B cell (primary cell): ENCODE results near the gene EMX1. TPM values are rescaled to one million over a fixed set of nuclear protein-coding genes. Genes with fewer than 3 reads are reported as not detected.

ENCODE experiments used
- ATAC-seq: fragments of 200-7000 bp; cut with Tn5 transposase; one replicate; pipeline ENCODE4 v1.10.0; 2021; ENCODE audit warnings: low read depth, mild to moderate bottlenecking, moderate number of reproducible peaks, moderate library complexity
- CTCF ChIA-PET: fragments of 350-600 bp; sonication (Branson Sonifier 250); formaldehyde crosslinking; loops from one replicate; lab custom pipeline; 2021; ENCODE audit warnings: antibody characterized with exemption, inconsistent platforms; lab: Charles Lee
- POLR2A ChIA-PET: fragments of 350-600 bp; sonication (Branson Sonifier 250); formaldehyde crosslinking; loops from one replicate; lab custom pipeline; 2021; ENCODE audit warnings: antibody characterized with exemption; lab: Charles Lee
- DNase-seq: peaks from one replicate; pipeline ENCODE4 v3.0.0; 2013
- H2AFZ ChIP-seq: 2 replicates; pipeline ENCODE4 v1.6.1; 2012; ENCODE audit warnings: mild to moderate bottlenecking, low read depth, low read length; ENCODE audit not compliant: insufficient read depth, poor library complexity, severe bottlenecking
- H3K27ac ChIP-seq, 2 donors: 1 replicate in 1 of 2; 2 replicates in 1 of 2; pipeline ENCODE4 v1.5.1; 2012 to 2013; ENCODE audit warnings: low read length in 2 of 2, mild to moderate bottlenecking in 2 of 2, moderate library complexity in 1 of 2
- H3K27me3 ChIP-seq, 4 experiments: fragments of 200-600 bp in 1 of 4; sonication (generic) in 1 of 4; replicated peaks in 1 of 4; 1 replicate in 2 of 4; 2 replicates in 2 of 4; pipeline versions ENCODE4 v1.6.1 to v1.7.0; 2013 to 2016; ENCODE audit warnings: low read length in 3 of 4, mild to moderate bottlenecking in 2 of 4, mixed read lengths in 1 of 4, moderate library complexity in 1 of 4; ENCODE audit not compliant: insufficient read depth in 4 of 4, control insufficient read depth in 3 of 4; ENCODE audit errors: control extremely low read depth in 1 of 4
- H3K36me3 ChIP-seq, 2 experiments: replicated peaks in 1 of 2; 1 replicate in 1 of 2; 2 replicates in 1 of 2; pipeline versions ENCODE4 v1.6.1 to v1.7.1; 2013; ENCODE audit warnings: low read length in 1 of 2; ENCODE audit not compliant: insufficient read depth in 2 of 2, control insufficient read depth in 1 of 2; ENCODE audit errors: control extremely low read depth in 1 of 2, extremely low read depth in 1 of 2
- H3K4me1 ChIP-seq, 2 donors: fragments of 200-600 bp in 1 of 2; sonication (generic) in 1 of 2; 1 replicate in 1 of 2; 2 replicates in 1 of 2; pipeline versions ENCODE4 v1.5.1 to v1.6.1; 2013 to 2017; ENCODE audit warnings: low read length in 2 of 2; ENCODE audit not compliant: control insufficient read depth in 2 of 2, insufficient read depth in 2 of 2
- H3K4me2 ChIP-seq: replicated peaks from 2 replicates; pipeline ENCODE3; 2012; ENCODE audit warnings: mild to moderate bottlenecking, low read depth, low read length; ENCODE audit not compliant: poor library complexity, severe bottlenecking
- H3K4me3 ChIP-seq, 5 experiments: fragments of 200-600 bp in 1 of 5; sonication (generic) in 1 of 5; 1 replicate in 3 of 5; 2 replicates in 2 of 5; pipeline versions ENCODE4 v1.5.1 to v1.7.0; 2011 to 2016; ENCODE audit warnings: low read length in 4 of 5, mild to moderate bottlenecking in 4 of 5, low read depth in 2 of 5, control low read depth in 1 of 5, moderate library complexity in 1 of 5; ENCODE audit not compliant: insufficient read depth in 1 of 5; ENCODE audit errors: control extremely low read depth in 1 of 5, extremely low read depth in 1 of 5
- H3K79me2 ChIP-seq: fragments of 200-600 bp; sonication (generic); one replicate; pipeline ENCODE4 v1.6.0; 2016; ENCODE audit warnings: low read length; ENCODE audit not compliant: control insufficient read depth, insufficient read depth
- H3K9ac ChIP-seq: fragments of 200-600 bp; sonication (generic); 2 replicates; pipeline ENCODE4 v1.6.1; 2017; ENCODE audit warnings: mild to moderate bottlenecking, low read length, moderate library complexity
- H3K9me3 ChIP-seq, 3 donors: one replicate each; pipeline versions ENCODE4 v1.6.1 to v1.7.1; 2013; ENCODE audit warnings: low read length in 2 of 3; ENCODE audit not compliant: control insufficient read depth in 2 of 3, insufficient read depth in 1 of 3; ENCODE audit errors: control extremely low read depth in 1 of 3
- H4K20me1 ChIP-seq: 2 replicates; pipeline ENCODE4 v1.6.0; 2012; ENCODE audit warnings: mild to moderate bottlenecking, low read length; ENCODE audit not compliant: insufficient read depth, control insufficient read depth, poor library complexity, severe bottlenecking
- H3K27ac Mint-ChIP-seq: one replicate; pipeline ENCODE4 v1.8.0; 2021; ENCODE audit warnings: mixed read lengths
- H3K27me3 Mint-ChIP-seq: one replicate; pipeline ENCODE4 v1.8.0; 2021; ENCODE audit warnings: mixed read lengths
- H3K4me1 Mint-ChIP-seq: one replicate; pipeline ENCODE4 v1.8.0; 2021; ENCODE audit warnings: mixed read lengths
- H3K4me3 Mint-ChIP-seq: one replicate; pipeline ENCODE4 v1.8.0; 2021; ENCODE audit warnings: mixed read lengths
- H3K9me3 Mint-ChIP-seq: one replicate; pipeline ENCODE4 v1.8.0; 2022; ENCODE audit warnings: mixed read lengths; ENCODE audit not compliant: insufficient read depth
- EZH2 ChIP-seq: IDR thresholded peaks from 2 replicates; pipeline ENCODE4 v1.6.1; 2012; ENCODE audit warnings: borderline replicate concordance, low read depth, mild to moderate bottlenecking, moderate library complexity, low read length; ENCODE audit not compliant: insufficient read depth, poor library complexity, severe bottlenecking
- WGBS: methylation state at CpG from one replicate; pipeline ENCODE4 v1.1.5; 2013; ENCODE audit warnings: missing lambda C conversion rate; ENCODE audit not compliant: insufficient coverage; 5-methylcytosine and 5-hydroxymethylcytosine counted together
- intact Hi-C: fragments of 100-400 bp; cut with micrococcal nuclease; formaldehyde crosslinking; loops from one replicate; pipeline ENCODE4 v1.10.0; 2022
- polyA plus RNA-seq: library from polyadenylated mRNA; depleted of rRNA; stranded (reverse); fragments of >200 nt; gene quantifications from 2 replicates; pipeline ENCODE4 v1.2.3, GENCODE V29; 2012
- total RNA-seq, 2 donors: library from RNA; stranded (reverse); fragments of 120-200 nt in 1 of 2; gene quantifications; 1 replicate in 1 of 2; 2 replicates in 1 of 2; pipeline versions ENCODE4 v1.2.3 to v1.2.4, GENCODE V29; 2013 to 2022
- TF ChIP-seq, protein P1 (sequence below): fragments of 200-600 bp; IDR thresholded peaks from one replicate; pipeline ENCODE4 v1.8.0; 2022; ENCODE audit warnings: antibody characterized with exemption, mild to moderate bottlenecking

EMX1 gene
- total and polyA plus RNA-seq, 2 donors (not counting 1 experiment from before 2014, with no cell fraction given) = not detected

DNA sequence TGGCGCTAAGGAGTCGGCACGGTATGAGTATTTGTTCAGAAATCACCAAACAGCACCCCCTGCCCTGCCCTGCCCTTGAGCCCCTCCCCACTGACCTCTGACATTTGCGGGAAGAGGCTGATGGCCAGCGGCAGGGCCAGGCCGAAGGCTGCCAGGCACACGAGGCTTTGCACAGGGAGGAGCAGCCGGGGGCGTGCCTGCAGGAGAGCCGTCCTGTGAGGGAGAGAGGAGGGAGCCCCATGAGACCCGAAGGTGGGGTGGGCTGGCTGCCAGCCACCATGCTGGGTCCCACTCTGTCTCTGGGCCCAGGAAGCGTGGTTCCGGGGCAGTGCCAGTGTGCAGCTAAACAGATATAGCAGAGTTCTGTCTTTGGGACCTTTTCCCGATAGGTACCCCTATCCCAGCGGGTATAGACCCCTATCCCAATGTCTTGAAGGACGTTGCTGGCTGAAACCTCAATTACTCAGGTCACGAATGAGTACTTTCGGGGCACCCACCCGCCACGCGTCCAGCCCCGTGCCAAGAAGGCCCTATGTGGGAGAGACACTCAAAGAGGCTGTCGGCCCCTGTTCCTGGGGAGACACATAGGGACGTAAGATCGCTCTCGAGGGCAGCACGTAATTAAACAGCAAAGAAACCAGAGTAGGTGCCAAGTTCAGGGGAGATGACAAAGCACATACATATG, 43.9 kb downstream of the EMX1 start:
- H3K4me3 Mint-ChIP-seq = no peak overlapping the region
- POLR2A ChIA-PET = no interaction called here
- 96% methylated on average over 25 of the region's 27 CpGs for WGBS
- no peak for TF ChIP-seq EZH2
- TF ChIP-seq, protein P1, sequence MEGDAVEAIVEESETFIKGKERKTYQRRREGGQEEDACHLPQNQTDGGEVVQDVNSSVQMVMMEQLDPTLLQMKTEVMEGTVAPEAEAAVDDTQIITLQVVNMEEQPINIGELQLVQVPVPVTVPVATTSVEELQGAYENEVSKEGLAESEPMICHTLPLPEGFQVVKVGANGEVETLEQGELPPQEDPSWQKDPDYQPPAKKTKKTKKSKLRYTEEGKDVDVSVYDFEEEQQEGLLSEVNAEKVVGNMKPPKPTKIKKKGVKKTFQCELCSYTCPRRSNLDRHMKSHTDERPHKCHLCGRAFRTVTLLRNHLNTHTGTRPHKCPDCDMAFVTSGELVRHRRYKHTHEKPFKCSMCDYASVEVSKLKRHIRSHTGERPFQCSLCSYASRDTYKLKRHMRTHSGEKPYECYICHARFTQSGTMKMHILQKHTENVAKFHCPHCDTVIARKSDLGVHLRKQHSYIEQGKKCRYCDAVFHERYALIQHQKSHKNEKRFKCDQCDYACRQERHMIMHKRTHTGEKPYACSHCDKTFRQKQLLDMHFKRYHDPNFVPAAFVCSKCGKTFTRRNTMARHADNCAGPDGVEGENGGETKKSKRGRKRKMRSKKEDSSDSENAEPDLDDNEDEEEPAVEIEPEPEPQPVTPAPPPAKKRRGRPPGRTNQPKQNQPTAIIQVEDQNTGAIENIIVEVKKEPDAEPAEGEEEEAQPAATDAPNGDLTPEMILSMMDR = no peak
- Histone ChIP-seq H3K9me3 (no peaks in the 10 kb centered on the region), H3K27me3 (no peaks in the 10 kb centered on the region), H3K4me1 (no peaks in the 10 kb centered on the region), H2AFZ (no peak overlapping the region), H3K4me3 (no peak overlapping the region), H3K9ac (no peak overlapping the region), H3K36me3 (no peaks in the 10 kb centered on the region), H3K4me2 (no peak overlapping the region), H4K20me1 (no peaks in the 10 kb centered on the region), H3K27ac (no peak overlapping the region), H3K79me2 (no peaks in the 10 kb centered on the region)
- no peak for ATAC-seq
- H3K27ac Mint-ChIP-seq = no peak overlapping the region
- no peak for DNase-seq
- no peaks in the 10 kb centered on the region for H3K27me3 Mint-ChIP-seq
- no peaks in the 10 kb centered on the region for H3K9me3 Mint-ChIP-seq
- intact Hi-C loops = no loop called here
- CTCF ChIA-PET = interaction anchor here (0.6 kb wide), 1 partner anchor 1155 kb away, joined by 3 read pairs; no protein-coding TSS in a partner anchor
- H3K4me1 Mint-ChIP-seq = no peaks in the 10 kb centered on the region

GRCh38 chr2:72961853-72962468, 44.6 kb downstream of the EMX1 start:
- 58% methylated on average over 5 of the region's 8 CpGs for WGBS
- intact Hi-C loops = no loop called here
- H3K9ac ChIP-seq = no peak overlapping the region
- no peak overlapping the region for H3K4me3 ChIP-seq
- no peak for TF ChIP-seq EZH2
- TF ChIP-seq, protein P1 = no peak
- no peaks in the 10 kb centered on the region for H3K27me3 Mint-ChIP-seq
- ChIA-PET POLR2A (no interaction called here), CTCF (no interaction called here)
- H3K4me1 Mint-ChIP-seq = no peaks in the 10 kb centered on the region
- no peak overlapping the region for H3K27ac Mint-ChIP-seq
- H3K9me3 ChIP-seq = no peaks in the 10 kb centered on the region
- no peak for ATAC-seq
- H3K4me2 ChIP-seq = no peak overlapping the region
- H3K27me3 ChIP-seq = no peaks in the 10 kb centered on the region
- no peak overlapping the region for H3K27ac ChIP-seq
- H3K4me3 Mint-ChIP-seq = no peak overlapping the region
- H3K9me3 Mint-ChIP-seq = no peaks in the 10 kb centered on the region
- no peaks in the 10 kb centered on the region for H3K4me1 ChIP-seq
- H3K79me2 ChIP-seq = no peaks in the 10 kb centered on the region
- H4K20me1 ChIP-seq = no peaks in the 10 kb centered on the region
- no peak for DNase-seq
- H2AFZ ChIP-seq = no peak overlapping the region
- no peaks in the 10 kb centered on the region for H3K36me3 ChIP-seq
